Measurements from ENCODE around the gene PTPN12.

DNA sequence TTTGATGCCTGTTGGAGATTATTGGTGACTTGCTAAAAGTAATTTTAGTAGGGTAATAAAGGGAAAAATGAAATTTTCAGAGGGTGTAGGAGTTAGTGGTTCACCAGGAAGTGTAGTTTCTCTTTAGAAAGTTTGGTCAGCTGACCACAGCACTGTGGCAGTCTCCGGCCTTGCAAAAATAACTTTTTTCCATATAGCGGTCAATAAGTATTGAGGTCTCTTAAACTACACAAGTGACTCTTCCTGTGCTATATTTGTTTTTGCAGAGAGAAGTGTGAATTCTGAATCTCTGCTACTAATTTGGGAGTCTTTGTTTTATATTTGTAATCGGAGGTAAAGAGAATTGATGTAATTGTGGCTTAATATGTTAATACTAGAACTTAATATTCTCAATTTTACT lies 24.3 kb downstream of the PTPN12 start:
- TF ChIP-seq, protein P1, sequence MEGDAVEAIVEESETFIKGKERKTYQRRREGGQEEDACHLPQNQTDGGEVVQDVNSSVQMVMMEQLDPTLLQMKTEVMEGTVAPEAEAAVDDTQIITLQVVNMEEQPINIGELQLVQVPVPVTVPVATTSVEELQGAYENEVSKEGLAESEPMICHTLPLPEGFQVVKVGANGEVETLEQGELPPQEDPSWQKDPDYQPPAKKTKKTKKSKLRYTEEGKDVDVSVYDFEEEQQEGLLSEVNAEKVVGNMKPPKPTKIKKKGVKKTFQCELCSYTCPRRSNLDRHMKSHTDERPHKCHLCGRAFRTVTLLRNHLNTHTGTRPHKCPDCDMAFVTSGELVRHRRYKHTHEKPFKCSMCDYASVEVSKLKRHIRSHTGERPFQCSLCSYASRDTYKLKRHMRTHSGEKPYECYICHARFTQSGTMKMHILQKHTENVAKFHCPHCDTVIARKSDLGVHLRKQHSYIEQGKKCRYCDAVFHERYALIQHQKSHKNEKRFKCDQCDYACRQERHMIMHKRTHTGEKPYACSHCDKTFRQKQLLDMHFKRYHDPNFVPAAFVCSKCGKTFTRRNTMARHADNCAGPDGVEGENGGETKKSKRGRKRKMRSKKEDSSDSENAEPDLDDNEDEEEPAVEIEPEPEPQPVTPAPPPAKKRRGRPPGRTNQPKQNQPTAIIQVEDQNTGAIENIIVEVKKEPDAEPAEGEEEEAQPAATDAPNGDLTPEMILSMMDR (IDR thresholded peaks at IDR 0.05), result no peak
- no peak for TF ChIP-seq POLR2A (IDR thresholded peaks at IDR 0.05)
